Measurements from ENCODE around the gene PDE9A. TPM values are rescaled to one million over a fixed set of nuclear protein-coding genes. Genes with fewer than 3 reads are reported as not detected.

PDE9A gene
- total RNA-seq, 1 donor, result not detected

DNA sequence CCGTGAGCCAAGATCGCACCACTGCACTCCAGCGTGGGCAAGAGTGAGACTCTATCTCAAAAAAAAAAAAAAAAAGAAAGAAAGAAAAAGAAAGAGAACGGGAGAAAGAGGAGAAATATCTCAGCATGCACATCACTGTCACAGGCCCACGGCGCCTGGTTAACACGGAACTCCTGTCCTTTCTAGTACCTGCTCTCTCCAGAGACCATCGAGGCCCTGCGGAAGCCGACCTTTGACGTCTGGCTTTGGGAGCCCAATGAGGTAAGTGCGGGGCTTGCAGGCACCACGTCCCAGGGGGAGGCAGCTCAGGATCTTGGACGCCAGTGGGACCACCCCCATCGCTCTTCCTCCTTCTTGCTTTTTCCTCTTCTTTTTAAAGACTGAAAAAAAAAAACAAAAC, 100.4 kb downstream of the PDE9A start:
- H3K4me3 ChIP-seq (ENCODE audit: low read depth, low read length), result no peak overlapping the region
- TF ChIP-seq, protein P1, sequence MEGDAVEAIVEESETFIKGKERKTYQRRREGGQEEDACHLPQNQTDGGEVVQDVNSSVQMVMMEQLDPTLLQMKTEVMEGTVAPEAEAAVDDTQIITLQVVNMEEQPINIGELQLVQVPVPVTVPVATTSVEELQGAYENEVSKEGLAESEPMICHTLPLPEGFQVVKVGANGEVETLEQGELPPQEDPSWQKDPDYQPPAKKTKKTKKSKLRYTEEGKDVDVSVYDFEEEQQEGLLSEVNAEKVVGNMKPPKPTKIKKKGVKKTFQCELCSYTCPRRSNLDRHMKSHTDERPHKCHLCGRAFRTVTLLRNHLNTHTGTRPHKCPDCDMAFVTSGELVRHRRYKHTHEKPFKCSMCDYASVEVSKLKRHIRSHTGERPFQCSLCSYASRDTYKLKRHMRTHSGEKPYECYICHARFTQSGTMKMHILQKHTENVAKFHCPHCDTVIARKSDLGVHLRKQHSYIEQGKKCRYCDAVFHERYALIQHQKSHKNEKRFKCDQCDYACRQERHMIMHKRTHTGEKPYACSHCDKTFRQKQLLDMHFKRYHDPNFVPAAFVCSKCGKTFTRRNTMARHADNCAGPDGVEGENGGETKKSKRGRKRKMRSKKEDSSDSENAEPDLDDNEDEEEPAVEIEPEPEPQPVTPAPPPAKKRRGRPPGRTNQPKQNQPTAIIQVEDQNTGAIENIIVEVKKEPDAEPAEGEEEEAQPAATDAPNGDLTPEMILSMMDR (IDR thresholded peaks at IDR 0.05; ENCODE audit: insufficient read depth, low read length), result no peak
- no peak for DNase-seq (ENCODE audit: low read depth)

DNA sequence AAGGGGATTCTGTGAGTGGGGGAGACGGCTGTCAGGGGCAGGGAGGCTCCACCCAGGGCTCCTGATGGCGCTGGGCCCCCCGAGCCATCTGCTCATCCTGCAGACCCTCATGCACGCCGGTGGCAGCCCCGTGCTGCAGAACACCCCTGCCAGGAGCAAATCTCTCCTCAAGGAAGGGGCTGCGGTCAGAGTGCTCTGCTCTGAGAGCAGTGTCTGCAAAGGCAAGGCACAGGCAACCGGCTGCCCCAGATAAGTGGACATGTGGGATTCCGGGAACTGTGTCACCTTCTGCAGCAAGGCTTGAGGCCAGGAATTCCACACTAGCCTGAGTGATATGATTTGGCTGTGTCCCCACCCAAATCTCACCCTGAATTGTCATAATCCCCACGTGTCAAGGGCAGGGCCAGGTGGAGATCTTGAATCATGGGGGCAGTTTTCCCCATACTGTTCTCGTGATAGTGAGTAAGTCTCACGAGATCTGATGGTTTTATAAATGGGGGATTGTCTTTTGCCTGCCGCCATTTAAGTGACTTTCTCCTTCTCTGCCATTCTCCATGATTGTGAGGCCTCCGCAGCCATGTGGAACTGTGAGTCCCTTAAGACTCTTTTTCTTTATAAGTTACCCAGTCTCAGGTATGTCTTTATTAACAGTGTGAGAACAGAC, 101.0 kb downstream of the PDE9A start:
- no peak overlapping the region for H3K4me3 ChIP-seq (ENCODE audit: low read depth, low read length)
- no peak for DNase-seq (ENCODE audit: low read depth)
- TF ChIP-seq, protein P1 (IDR thresholded peaks at IDR 0.05; ENCODE audit: insufficient read depth, low read length), result no peak

DNA sequence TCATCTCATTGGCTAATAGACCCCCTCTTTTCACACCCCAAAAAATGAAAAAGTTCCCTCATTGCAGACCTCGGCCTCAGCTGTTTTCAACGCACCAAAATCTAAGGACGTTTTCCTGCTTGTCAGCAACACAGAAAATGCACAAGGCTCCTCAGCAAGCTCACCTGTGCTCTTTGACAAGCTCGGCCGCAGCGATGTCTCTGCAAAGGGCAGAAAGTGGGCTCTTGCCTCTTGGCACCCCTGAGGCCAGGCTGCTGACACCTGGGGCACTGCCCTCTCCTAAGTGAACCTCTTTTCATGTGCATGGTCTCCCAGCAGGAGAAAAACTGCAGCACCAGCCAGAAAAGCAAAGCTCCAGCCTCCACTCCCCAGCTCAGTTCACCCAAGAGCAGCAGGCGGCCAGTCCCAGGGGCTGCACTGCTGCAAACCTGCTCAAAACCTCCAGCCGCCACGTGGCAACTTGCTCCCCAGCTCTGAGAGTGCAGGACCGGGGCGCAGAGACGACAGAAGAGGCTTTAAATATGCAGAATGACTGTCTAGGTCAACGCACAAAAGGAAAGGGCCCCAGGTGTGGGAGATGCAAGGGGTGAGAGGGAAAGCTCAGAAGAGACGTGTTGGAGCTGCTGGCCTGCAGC, 101.7 kb downstream of the PDE9A start:
- no peak overlapping the region for H3K4me3 ChIP-seq (ENCODE audit: low read depth, low read length)
- TF ChIP-seq, protein P1 (IDR thresholded peaks at IDR 0.05; ENCODE audit: insufficient read depth, low read length), result no peak
- DNase-seq (ENCODE audit: low read depth), result no peak

DNA sequence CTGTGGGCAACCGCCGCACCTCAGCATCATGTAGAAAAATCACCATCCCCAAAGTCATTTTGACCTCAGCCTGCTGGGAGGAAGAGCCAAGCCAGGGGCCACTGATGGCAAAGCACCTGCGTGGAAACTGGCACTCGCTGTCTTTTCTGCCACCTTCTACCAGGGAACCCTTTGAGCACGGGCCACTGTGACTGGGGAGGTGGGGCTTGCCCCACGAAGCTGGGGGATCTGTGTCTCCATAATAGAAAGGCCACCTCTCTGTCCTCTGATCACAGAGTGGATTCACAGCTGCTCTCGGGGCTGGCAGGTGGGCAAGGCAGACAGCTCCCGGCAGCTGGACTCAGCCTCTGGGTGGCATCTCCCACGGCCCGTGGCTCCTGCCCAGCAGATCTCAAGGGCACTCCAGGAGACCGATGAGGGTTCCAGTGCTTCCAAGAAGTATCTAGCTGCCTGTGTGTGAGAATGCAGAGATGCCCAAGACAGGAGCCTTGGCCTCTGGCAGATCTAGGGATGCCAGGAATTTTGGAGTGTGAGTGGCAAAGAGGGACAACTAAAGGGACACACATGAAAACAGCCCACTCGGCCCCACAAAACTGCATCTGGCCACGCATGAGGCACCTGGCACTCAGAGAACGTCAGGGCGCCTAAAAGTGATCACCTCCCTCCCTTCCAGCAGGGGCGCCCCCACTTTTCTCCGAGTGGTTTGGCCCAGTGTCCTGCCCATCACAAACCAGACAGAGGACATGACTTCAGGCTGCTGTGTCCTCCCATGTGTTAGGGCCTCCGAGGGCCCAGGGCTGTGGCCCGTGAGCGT, 102.6 kb downstream of the PDE9A start:
- DNase-seq (ENCODE audit: low read depth), result no peak
- no peak overlapping the region for H3K4me3 ChIP-seq (ENCODE audit: low read depth, low read length)
- TF ChIP-seq, protein P1 (IDR thresholded peaks at IDR 0.05; ENCODE audit: insufficient read depth, low read length), result no peak

DNA sequence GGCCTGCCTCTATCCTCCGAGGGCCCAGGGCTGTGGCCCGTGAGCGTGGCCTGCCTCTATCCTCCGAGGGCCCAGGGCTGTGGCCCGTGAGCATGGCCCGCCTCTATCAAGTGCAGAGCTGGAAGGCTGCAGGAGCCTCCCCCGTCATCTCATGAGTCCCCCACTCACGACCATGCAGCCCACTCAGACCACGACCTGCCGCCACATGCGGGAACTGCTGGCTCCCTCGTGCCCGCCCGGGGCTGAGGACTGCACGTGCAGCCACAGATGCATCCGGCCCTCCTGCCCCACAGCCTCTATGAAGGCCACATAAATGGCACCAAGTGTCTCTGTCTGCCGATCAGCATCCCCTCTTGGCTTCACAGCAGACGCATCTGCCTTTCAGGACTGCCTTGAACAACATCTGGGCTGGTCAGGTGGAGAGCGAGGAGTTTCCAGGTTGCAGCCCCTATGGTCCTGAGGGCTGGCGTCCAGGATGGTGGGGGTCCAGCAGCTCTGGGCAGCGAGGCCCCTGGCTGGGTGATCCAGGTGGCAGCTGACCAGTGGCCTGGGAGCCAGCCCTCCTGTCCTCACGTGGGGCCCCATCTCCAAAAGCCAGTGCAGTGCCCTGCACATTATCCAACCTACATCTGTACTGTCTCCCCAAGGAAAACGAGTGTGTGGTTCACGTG, 103.3 kb downstream of the PDE9A start:
- TF ChIP-seq, protein P1 (IDR thresholded peaks at IDR 0.05; ENCODE audit: insufficient read depth, low read length), result no peak
- DNase-seq (ENCODE audit: low read depth), result no peak
- H3K4me3 ChIP-seq (ENCODE audit: low read depth, low read length), result no peak overlapping the region

DNA sequence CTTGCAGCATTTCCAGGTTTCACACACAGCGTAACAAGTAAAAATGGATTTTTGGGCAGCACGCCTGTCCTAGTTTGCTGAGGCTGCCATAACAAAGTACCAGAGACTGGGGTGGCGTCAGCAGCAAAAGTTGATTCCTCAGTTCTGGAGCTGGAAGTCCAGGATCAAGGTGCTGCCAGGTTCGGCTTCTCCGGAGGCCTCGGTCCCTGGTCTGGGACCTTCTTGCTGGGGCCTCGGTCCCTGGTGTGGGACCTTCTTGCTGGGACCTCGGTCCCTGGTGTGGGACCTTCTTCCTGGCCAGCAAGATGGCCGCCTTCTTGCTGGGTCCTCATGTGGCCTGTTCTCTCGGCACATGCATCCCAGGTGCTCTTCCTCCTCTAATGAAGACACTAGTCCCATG, 104.0 kb downstream of the PDE9A start:
- TF ChIP-seq, protein P1 (IDR thresholded peaks at IDR 0.05; ENCODE audit: insufficient read depth, low read length), result no peak
- DNase-seq (ENCODE audit: low read depth), result no peak
- no peak overlapping the region for H3K4me3 ChIP-seq (ENCODE audit: low read depth, low read length)
